Measurements from ENCODE around the gene LKAAEAR1.

GRCh38 chr20:64119681-64120341, 35.6 kb upstream of the LKAAEAR1 start:
- TF ChIP-seq MAX (IDR thresholded peaks at IDR 0.05) (no peak), EGR1 (IDR thresholded peaks at IDR 0.05) (no peak)
